GM18519 (cell line): ENCODE data around the gene LRP8.

ENCODE experiments used
- ATAC-seq: cut with Tn5 transposase; IDR thresholded peaks from one replicate; pipeline ENCODE4 v1.9.1; 2021; ENCODE audit warnings: mild to moderate bottlenecking, moderate library complexity; ENCODE audit not compliant: unreplicated experiment, low FRiP score

Gene LRP8

DNA sequence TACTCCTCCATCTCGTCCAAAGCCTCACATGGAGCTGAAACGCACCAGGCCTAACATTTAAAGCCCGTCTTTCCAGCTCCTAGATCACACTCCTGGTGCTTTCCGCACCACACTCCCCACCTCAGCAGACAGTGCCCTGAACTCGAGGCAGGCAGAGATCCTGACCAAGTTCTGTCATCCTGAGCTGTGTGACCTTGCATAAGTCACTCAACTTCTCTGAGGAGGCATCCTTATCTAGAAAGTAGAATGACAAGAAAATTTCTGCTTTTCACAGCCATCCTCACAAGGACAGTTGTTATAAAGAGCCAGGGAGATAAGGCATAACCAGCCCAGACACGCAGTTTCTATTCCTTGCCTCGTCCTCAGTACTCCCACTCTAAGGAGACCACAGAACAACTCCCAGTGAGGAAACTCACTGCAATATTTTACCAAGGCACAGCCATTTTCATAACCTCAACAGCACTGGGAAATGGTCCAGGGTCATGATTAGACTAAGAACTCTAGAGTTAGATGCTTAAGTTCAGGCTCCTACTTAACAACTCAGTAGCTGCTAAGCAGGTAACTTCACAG lies 3.1 kb downstream of the LRP8 start:
- ATAC-seq: no peak

DNA sequence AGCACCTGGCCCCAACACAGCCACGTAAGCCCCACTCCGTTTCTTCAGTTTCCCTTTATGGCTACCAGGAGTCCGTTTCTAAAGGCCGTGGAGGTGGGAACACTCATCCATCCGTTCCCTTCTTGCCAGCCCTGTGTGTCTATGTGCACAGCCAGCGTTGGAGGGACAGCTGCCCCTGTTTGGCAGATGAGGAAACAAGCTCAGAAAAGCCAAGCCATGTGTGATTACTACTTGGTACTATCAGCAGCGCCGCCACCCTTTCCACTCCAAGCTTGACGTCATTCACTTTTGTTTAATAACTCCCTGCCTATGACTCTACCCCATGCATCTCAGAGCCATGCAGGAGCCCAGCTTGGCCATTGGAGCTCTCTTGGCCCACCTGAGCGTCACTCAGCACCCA lies 3.5 kb downstream of the LRP8 start:
- no peak for ATAC-seq

DNA sequence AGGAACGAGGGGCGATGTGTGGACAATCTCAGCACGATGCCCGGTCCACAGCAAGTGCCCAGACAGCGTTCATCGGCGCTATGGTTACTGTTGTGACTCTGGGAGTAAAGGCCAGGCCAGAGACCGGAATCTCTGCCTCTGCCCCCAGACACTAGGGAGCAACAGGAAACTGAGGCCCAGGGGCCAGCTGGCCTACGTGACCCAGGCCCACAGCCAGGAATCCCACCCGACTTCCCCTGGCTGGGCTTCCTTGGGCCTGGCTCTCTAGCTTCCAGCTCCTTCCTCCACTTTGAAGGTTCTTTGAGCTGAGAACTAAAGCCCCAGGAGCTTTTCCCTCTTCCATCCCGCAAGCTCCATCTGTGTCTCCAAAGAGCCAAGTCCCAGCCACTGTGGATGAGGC lies 4.6 kb downstream of the LRP8 start:
- no peak for ATAC-seq

DNA sequence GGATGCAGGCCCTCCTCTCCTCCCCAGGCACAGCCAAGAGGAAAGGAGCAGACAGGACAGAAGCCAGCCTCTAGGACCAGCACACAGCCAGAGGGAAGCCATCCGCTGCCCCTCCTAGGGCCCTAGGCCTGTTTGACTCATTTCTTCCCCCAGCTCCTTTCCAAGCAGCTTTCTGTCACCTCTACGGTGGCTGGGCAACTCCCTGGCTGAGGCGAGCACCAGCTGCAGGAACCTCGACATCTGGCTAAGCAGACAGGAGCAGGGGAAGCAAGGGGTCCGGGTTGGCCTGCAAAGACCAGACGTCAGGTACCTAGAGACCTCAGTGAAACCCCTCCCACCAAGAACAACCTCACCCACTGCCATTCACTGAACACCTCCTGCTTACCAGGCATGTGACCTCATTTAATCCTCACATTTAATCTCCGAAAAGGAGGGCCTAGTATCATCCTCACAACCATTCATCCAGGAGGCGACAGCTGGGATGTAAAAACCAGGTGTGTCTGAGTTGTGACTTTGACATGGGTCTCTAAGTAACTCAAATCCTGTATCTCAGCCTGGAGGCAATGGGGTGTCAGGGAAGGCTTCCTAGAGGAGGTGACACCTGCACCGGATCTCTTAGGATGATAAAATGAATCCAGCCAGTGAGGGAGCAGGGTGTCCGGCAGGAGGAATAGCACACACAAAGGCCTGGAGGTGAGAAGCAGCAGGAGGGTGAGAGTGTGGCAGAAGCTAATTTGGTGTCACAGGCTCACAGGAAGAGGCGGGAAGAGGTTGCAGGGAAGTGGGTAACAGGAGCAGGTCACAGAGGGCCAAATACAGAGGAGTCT lies 5.9 kb downstream of the LRP8 start:
- ATAC-seq: no peak

DNA sequence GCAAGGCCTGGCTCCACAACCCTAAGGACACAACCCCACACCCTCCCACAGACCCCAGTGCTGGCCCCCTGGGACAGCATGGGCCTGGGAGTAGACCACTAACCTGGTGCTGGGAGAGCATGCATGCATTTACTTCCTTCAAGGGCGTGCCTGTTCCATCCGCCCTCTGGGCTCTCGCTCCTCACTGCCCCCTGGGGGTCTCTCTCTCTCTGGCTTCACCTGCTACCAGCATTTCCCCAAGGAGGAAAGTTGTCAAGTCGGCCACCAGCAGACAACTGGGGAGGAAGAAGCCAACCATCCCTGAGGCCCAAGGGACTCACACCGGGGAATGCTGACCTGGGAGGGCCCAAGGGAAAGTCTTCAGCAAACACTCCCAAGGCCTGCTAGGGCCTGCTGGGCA lies 6.5 kb downstream of the LRP8 start:
- no peak for ATAC-seq

DNA sequence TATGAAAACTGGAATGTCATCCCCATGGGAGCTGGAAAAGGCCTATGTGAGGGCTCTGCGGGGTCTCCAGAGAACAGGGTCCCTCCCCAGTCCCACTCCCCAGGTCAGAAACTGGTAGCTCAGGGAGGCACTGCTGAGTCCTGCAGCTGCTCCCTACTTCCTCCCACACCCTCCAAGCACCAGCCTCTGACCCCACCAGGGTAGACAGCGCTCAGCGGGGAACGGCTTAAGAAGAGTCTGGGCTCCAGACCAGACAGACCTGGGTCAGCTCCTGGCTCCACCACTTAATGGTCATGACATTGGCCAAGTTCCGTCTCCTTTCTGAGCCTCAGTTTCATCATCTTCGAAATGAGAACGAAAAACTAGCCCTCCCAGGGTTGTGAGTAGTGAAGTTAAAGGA lies 7.2 kb downstream of the LRP8 start:
- no peak for ATAC-seq

DNA sequence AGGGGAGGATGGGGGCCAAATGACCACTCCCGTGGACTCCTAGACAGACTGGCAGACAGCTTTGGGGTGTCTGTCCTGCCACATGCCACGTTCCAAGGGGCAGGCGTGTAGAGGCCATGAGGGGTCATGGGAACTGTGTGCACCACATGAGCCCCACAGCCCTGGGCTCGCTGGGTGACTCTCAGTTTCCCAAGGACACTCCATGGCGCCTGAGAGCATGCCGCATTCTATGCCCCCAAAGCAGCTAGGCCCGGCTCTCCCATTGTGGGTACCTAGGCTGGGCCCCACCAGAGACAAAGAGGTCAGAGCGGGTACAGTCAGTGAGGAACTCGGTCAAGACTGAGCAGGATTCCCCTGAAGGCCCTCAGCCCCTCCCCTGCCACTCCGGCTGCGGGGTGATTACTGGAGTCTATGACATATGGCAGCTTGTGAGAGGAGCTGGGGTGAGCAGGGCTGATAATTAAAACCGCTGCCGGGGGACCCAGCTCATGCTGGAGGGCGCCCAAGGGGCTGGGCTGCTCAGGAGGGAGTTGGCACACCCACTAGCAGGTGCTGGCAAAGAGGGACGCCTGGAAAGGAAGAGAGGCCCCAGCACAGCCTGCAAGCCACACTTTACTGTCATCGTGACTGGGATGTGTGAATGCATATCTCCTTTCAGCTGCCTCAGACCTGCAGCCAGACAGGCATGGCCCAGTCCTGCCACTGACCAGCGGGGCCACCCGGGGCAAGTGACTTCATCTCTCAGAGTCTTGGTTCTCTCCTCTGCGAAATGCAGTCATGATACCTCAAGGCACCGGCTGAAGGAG lies 8.4 kb downstream of the LRP8 start:
- ATAC-seq: no peak

DNA sequence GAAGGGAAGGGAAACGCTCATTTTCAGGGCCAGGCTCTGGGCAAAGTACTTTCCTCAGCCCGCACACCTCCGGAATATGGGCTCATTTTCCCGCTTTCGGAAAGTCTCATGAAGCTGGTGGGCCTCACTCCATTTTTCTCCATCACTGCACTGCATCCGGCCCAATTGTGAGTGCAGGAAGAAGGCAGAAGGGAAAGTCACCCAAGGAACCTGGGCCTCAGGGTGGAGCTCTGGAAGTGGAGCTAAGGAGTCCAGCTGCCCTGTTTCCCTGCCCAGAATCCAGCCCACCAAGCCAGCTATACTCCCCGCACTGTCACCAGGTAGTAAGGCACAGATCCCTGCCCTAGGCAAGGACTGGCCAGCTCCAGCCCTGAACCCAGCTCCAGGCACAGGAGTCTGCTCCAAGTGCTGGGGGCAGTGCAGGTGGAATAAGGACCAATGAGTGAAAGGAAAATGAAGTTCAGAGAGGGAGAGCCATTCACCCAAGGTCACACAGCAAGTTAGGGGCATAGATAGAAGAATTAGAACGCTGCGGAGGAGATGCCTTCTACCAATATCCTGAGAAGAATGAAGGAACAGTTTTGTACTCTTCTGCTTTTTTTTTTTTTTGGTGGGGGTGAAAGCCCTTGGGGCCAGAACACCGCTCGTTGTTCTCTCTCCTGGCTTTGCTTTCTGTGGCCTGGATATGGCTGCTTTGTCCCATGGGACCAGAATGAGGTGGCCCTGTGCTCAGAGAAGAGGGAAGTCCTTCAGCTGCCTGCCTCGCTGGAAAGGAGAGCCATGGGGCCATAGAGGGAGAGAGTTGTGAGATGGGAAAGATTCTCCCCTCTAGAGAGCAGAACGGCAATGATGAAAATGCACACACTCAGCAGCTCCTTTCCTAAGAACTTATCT lies 10.0 kb downstream of the LRP8 start:
- ATAC-seq: no peak

DNA sequence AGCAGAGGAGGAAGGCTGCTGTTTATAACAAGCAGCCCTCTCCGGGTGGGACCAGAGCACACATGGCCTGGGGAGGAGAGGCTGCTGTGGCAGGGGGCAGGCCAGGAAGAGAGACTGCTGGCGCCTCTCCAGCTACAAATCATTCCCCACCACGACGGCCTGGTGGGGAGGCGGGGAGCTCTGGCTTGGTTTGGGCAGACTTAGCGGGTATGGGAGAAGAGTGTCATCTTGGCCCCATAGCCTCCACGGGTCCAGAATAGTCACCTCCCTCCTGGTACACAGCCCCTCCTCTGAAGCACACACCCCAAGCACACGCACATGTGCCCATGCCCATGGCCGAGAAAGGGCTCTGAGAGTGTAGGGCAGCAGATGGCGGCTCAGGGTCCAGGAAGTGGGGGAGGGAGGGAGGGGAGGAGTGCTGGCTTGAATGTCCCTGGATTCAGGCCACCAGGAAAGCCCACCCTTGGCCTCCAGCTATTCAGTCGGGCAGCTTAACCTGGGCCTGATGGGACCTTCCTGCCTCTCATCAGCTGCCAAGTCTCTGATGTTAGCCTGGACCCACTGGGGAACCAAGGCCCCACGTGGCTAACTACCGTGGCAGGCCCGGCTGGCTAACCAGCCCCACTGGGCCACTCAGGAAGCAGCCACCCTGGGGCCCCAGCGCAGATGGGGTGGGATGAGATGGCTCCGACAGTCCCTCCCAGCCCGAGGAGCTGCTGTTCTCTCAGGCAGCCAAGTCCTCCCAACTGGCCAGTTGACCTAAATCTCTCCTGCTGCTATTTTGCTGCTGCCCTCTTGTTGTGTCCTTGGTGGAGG lies 10.9 kb downstream of the LRP8 start:
- no peak for ATAC-seq

DNA sequence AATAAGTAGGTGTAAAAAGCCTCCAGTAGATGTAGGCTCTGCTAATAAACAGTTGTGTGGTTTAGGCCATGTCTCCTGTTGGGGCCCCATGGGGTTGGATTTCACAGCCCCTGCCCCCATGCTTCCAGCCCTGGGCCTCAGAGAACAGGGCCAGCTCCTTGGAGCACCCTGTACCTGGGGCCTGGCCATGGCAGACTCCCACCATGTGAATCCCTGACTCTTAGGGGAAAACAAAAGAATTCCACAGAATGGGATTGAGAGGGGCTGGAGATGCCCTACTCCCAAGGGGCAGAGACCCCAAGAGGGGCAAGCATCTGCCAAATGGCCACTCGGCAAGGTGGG lies 11.5 kb downstream of the LRP8 start:
- ATAC-seq: no peak

DNA sequence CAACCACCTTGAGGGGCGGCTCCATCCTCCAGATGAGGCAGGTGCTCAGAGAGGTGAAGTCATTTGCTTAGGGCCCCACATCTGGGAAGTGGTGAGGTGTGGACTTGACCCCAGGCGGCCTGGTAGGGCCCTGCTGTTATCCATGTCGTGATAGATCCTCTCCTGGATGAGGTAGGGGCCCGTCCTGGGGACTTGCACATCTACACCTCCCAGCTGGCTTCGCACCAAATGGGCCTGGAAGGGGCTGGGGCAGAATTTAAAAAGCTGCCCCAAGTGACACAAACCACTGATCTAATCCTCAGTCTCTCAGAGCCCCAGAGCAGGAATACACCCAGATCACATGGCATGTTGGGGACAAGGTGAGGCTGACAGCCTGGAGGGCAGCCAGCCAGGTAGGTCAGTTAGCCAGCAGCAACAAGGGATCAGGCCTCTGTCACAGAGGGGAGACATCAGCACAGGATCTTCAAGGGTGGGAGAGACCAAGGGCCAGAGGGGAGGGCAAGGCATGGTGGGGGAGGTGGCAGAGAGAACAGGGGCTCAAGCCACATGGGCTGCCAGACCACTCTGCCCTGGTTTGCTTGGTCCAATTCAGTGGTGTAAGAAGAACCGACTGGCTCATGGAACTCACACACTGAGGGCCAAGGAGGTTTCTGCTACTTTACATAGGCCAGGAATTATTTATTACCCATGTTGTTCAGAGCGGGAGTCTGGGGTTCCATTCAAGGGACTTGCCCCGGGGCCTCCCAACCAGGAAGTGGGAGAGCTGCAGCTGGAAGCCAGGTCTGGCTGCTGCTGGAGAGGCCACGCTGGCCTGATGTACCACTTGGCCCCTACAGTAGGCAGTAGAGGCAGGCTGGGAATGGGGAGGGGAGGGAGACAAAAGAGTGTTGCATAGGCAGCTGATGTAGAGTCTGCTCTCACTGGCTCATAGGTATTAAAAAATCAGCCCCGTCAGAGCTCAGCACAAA lies 12.1 kb downstream of the LRP8 start:
- no peak for ATAC-seq

DNA sequence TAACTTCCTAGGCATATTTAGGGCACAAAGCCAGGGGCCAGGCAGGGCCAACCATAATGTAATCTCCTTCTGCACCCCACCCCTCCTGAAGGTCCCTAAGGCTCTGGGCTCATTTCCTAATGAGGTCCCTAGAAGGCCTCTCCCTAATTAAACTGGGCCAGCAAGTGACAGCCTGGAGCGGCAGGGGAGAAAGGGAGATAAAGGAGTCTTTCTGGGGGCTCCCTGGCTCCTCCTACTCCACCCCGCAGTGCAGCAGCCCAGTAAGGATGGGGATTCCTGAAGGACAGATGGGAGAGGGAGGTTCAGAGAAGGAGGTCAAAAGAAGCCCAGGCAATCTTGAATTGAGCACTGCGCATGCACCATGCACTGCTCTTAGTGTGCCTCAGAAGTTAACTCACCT lies 12.8 kb downstream of the LRP8 start:
- ATAC-seq: no peak

DNA sequence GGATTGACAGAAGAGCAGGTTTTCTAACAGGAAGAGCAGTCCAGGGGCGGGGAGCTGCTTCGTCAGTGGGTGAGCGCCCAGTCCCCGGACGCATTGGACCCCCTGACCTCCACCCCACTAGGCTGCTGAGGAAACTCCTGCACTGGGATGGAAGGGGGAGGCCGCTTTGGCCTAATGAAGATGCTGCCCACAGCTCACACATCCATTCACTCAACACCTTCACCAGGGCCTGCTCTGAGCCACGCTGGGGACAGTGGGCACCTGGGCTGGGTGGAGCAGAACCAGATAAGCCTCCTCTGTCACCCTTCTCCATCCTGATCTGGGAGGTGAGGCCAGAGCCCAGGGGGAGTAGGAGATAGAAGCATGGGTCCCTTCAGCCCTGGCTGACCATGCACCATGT lies 13.3 kb downstream of the LRP8 start:
- no peak for ATAC-seq

DNA sequence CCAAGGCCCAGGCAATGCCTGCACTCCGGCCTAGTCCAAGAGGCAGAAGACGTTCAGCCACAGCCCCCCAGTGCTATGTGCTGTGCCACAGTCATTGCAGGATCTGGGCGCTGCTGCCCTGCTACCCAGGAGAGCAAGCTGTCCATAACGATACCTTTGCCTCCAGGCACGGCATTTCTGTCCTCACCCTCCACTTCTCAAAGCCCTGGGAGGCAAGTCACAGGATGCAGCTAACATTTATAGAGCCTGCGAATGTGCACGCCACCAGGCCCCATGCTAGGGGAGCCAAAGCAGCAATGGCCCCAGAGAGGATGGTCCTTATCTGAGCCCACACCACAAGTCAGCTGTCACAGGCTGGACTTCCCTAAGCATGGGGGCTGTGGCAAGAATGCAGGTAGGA lies 13.8 kb downstream of the LRP8 start:
- no peak for ATAC-seq

DNA sequence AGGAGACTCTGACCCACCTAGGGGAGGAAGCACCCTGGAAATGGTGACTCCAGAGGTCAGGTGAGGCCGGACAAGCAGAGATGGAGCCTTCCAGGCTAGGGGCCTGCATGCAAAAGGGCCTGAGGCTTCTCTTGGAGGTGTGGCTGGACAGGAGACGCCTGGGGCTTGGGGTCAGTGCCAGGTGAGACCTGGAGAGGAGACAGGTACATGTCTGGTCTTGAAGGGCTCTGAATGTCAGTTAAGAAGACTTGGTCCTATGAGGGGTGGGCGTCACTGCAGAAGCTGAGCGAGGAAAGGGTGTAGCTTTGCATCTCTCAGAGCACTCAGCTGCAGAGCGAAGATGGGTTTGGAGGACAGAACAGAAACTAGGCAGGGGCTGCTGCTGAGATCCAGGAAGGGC lies 14.3 kb downstream of the LRP8 start:
- no peak for ATAC-seq

DNA sequence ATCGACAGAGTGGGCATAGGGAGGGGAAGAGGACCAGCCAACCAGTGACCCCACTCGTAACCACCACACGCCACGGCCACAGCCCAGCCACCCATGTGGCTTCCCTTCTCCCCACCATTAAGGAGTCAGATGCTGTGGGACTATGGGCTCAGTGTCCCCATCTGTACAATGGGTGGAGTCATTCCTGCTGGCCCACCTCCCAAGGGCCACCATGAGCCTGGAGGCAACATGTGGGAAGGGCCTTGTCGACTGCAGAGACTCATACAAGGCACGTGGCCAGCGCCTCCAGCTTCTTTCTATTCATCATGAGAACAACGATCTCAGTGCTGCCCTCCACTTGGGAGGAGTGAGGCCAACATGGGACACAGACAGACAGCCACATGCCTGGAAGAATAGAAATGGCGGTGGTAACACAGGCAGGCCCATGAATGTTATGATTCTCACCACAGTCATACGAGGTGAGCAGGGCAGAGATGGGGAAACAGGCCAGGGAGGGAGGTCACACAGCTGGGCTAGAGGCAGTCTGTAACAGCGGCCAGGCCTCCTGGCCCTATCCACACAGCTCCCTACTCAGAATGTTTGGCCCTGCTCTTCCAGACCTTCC lies 16.1 kb downstream of the LRP8 start:
- ATAC-seq: no peak

DNA sequence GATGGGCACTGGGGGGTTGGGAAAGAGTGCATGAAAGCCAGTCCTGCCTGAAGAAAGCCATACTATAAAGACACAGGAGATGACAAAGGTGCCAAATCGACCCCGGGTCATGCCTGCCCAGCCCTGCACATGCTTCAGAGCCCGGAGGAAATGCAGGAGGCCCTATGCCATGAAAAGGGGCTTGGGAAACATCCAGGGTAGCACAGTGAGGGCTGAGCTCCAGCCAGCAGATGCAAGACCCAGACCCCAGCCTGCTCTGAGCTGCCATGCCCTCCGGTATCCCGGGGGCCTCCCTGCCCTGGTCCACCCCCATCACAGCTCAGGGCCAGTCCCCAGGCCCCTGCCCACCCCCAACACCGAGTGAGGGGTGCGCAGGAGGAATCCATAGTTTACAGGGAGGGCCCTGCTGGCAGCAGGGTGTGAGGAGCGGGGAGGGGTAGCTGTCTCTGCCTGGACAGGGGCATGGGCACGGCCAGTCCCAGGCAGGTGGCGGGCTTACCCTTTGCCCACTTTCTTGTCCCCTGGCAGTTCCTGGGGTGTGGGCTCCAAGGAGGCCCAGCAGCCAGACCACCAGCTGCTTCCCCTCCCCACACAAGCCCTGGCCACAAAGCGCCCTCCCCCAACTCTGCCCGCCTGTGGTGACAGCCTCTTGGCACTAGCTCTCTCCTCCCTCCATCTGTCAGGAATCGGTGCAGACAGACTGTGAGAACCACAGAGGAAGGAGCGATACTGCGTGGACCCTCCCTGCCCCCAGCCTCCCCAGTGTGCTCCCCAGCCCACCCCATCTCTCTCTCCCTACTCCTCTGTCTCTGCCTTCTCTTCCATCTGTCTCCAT lies 16.8 kb downstream of the LRP8 start:
- ATAC-seq: no peak

DNA sequence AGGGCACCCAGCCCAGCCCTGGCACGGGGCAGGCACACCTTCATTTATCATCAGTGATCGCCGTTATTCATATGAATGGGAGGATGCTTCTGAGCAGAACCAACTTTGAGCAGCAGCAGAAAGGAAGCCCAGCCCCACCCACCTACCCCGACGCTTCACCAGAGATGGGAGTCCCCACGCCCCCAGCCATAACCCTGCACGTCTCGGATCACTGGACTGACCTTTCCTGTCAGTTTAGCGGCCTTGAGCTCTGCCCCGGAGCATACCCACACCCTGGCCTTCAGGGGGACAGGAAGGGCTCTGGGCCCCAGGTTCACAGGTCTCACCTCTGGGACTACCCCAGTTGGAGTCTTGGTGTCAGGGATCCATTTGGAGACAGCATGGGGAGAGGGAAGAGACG lies 18.1 kb downstream of the LRP8 start:
- no peak for ATAC-seq
